Astrocyte of the spinal cord (primary cell): ENCODE measurements around the gene KIZ.

Experiments used
- DNase-seq: peaks from one replicate; pipeline ENCODE4 v3.0.0; 2011; ENCODE audit warnings: low read depth, low spot score
- H3K4me3 ChIP-seq: 2 replicates; pipeline ENCODE4 v1.5.1; 2011; ENCODE audit warnings: low read depth, mild to moderate bottlenecking, low read length, moderate library complexity
- in situ Hi-C: cut with HindIII; loops from 2 replicates; pipeline ENCODE4 v1.10.0; 2017; ENCODE audit warnings: low sequenced_read_pairs
- TF ChIP-seq, protein P1 (sequence below): IDR thresholded peaks from 2 replicates; pipeline ENCODE4 v1.5.1; 2012; ENCODE audit warnings: low read depth, mild to moderate bottlenecking, low read length, inconsistent platforms

The KIZ gene

DNA sequence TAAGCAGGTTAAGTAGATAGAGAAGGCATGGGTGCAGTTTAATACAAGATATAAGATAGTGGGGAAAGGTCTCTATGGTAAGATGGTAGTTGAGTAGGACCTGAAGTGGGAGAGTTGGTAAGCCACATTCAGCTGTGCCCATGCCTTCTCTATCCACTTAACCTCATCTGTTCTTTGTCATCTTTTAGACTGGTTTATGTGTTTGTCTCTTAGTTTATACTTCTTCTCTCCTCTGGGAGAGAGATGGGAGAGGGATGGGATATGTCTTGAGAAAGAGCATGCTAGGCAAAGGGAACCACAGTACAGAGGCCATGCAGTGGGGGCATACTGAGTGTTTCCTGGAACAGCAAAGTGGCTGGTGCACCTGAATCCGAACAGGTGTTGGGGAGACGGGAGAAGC is 46.7 kb downstream of the KIZ start:
- in situ Hi-C loops: no loop called here
- TF ChIP-seq, protein P1, sequence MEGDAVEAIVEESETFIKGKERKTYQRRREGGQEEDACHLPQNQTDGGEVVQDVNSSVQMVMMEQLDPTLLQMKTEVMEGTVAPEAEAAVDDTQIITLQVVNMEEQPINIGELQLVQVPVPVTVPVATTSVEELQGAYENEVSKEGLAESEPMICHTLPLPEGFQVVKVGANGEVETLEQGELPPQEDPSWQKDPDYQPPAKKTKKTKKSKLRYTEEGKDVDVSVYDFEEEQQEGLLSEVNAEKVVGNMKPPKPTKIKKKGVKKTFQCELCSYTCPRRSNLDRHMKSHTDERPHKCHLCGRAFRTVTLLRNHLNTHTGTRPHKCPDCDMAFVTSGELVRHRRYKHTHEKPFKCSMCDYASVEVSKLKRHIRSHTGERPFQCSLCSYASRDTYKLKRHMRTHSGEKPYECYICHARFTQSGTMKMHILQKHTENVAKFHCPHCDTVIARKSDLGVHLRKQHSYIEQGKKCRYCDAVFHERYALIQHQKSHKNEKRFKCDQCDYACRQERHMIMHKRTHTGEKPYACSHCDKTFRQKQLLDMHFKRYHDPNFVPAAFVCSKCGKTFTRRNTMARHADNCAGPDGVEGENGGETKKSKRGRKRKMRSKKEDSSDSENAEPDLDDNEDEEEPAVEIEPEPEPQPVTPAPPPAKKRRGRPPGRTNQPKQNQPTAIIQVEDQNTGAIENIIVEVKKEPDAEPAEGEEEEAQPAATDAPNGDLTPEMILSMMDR: no peak
- no peak overlapping the region for H3K4me3 ChIP-seq
- no peak for DNase-seq

GRCh38 chr20:21173485-21173884 is 47.6 kb downstream of the KIZ start:
- H3K4me3 ChIP-seq: no peak overlapping the region
- TF ChIP-seq, protein P1: no peak
- in situ Hi-C loops: no loop called here
- DNase-seq: no peak

DNA sequence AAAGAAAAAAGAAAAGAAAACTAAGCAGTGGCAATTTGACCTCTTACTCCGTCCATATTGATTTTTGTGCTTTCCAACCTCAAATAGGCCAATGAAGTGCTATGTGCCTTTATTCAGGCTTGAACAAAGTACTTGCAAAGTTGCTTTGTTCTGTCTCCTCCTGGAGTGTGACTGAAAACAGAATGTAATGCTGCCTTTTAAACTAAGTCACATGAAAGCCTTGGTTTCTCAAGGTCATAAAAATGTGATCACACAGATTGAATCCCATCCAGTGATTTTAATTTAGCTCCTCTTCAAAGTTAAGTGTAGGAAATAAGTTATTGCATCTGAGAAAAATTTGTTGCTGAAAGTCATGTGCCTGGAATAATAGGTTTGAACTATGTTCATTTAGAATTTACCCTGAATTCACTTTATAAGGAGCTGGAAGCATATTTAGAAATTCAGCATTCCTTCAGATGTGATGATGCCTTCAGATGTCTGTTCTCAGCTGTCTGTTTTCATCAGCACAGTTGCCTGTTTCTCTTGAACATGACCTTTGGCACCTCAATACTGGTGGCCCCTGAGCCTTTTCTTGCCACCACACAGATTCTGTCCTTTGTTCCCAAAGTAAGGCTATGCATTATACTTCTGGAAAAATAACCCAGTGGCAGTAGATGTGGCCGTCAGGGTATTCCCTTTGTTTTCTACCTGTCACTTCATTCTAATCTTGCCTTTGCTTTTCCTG is 48.8 kb downstream of the KIZ start:
- TF ChIP-seq, protein P1: no peak
- H3K4me3 ChIP-seq: no peak overlapping the region
- in situ Hi-C loops: no loop called here

DNA sequence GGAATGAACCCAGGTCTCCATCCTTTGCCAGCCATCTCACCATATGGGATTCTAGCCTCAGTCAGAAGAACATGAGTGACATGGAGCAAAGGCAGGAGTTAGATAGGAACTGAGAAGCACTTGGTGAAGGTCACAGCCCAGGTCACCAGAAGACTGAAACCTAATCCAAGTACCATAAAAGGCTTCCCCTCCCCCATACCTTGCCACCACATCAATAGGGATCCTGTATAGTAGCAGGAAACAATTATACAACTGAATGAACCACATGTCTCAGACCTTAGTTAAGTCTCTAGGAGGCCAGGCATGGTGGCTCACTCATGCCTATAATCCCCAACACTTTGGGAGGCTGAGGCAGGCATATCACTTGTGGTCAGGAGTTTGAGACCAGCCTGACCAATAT is 49.6 kb downstream of the KIZ start:
- no peak overlapping the region for H3K4me3 ChIP-seq
- TF ChIP-seq, protein P1: no peak

More for the DNA sequence above, 48.8 kb downstream of the KIZ start:
- DNase-seq: no peak

DNA sequence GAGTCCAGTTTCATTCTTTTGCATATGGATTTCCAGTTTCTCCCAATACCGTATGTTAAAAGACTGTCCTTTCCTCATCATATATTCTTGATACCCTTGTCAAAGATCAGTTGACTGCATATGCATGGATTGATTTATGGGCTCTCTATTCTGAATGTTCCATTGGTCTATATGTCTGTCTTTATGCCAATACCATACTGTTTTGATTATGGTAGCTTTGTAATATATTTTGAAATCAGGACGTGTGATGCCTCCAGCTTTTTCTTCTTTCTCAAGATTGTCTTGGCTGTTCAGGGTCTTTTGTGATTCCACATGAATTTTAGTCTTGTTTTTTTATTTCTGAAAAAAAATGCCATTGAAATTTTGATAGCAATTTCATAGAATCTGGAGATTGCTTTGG is 51.9 kb downstream of the KIZ start:
- in situ Hi-C loops: no loop called here
- no peak for DNase-seq
- TF ChIP-seq, protein P1: no peak
- H3K4me3 ChIP-seq: no peak overlapping the region

More for the DNA sequence above, 49.6 kb downstream of the KIZ start:
- DNase-seq: no peak
- in situ Hi-C loops: no loop called here

DNA sequence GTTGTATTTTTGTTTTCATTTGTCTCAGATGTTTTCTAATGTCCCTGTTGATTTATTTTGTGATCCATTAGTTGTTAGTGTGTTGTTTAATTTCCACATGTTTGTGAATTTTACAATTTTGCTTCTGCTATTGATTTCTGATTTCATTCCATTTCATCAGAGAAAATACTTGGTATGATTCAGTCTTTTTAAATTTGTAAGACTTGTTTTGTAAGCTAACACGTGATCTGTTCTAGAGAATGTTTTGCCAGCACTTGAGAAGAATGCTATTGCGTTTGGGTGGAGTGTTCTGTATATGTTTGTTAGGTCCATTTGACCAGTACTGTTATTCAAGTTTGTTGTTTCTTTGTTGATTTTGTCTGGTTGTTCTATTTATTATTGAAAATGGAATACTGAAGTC is 53.9 kb downstream of the KIZ start:
- TF ChIP-seq, protein P1: no peak
- in situ Hi-C loops: no loop called here
- no peak for DNase-seq
- no peak overlapping the region for H3K4me3 ChIP-seq
